Cerebellar nuclear complex (tissue), 1 donor: ENCODE measurements around the gene LASP1.
"Not testable (repeated sequence)": the region's sequence is repeated elsewhere in the genome, so short reads cannot be mapped to it uniquely, and the experiment has no call there.

Source experiments
- DNase-seq, 2 experiments: peaks; one replicate each; lab custom pipeline; 2025; lab: John Stamatoyannopoulos, UW

Gene LASP1

GRCh38 chr17:38908676-38909181 lies 38.9 kb downstream of the LASP1 start:
- no peak for DNase-seq

- no peak for DNase-seq
These were observed 40.5 kb downstream of the LASP1 start for GRCh38 chr17:38910325-38910724.

- DNase-seq, result no peak
These were observed 41.3 kb downstream of the LASP1 start for GRCh38 chr17:38911081-38911730.

GRCh38 chr17:38911731-38912081 lies 41.8 kb downstream of the LASP1 start:
- not testable (repeated sequence) for DNase-seq

- peak in 1 of 2 experiments; percentile 9 for DNase-seq
These were observed 42.5 kb downstream of the LASP1 start for GRCh38 chr17:38912221-38912813.

GRCh38 chr17:38914741-38915638 lies 45.1 kb downstream of the LASP1 start:
- DNase-seq, result no peak

GRCh38 chr17:38915639-38915995 lies 45.8 kb downstream of the LASP1 start:
- DNase-seq, result no peak

- DNase-seq, result no peak
These were observed 46.9 kb downstream of the LASP1 start for GRCh38 chr17:38916771-38917170.

- DNase-seq, result no peak
These were observed 47.4 kb downstream of the LASP1 start for GRCh38 chr17:38917259-38917658.

GRCh38 chr17:38918129-38918913 lies 48.5 kb downstream of the LASP1 start:
- no peak for DNase-seq

GRCh38 chr17:38918916-38919315 lies 49.1 kb downstream of the LASP1 start:
- DNase-seq, result no peak

- DNase-seq, result no peak
These were observed 49.6 kb downstream of the LASP1 start for GRCh38 chr17:38919316-38920078.

- no peak for DNase-seq
These were observed 50.8 kb downstream of the LASP1 start for GRCh38 chr17:38920374-38921291.

- DNase-seq, result no peak
These were observed 52.0 kb downstream of the LASP1 start for GRCh38 chr17:38921756-38922411.

- DNase-seq, result peak; percentile 20 to 58
These were observed 52.9 kb downstream of the LASP1 start for GRCh38 chr17:38922538-38923297.

GRCh38 chr17:38925263-38925995 lies 55.6 kb downstream of the LASP1 start, which contains the start of gene LASP1NB:
LASP1NB (plus strand) TSS chr17:38925614.
- peak; percentile 80 to 84 for DNase-seq

- no peak for DNase-seq
These were observed 56.6 kb downstream of the LASP1 start for GRCh38 chr17:38926293-38927070.
